B cell (primary cell): ENCODE measurements around the gene CCDC102A.

Source experiments
- CTCF ChIP-seq: fragments of 200-600 bp; IDR thresholded peaks from one replicate; pipeline ENCODE4 v1.8.0; 2022; ENCODE audit warnings: antibody characterized with exemption, mild to moderate bottlenecking
- EZH2 ChIP-seq: IDR thresholded peaks from 2 replicates; pipeline ENCODE4 v1.6.1; 2012; ENCODE audit warnings: borderline replicate concordance, low read depth, mild to moderate bottlenecking, moderate library complexity, low read length; ENCODE audit not compliant: insufficient read depth, poor library complexity, severe bottlenecking

- no peak for TF ChIP-seq CTCF
- TF ChIP-seq EZH2 = no peak
These were observed 35.7 kb downstream of the CCDC102A start for GRCh38 chr16:57500578-57501111.
